ENCODE measurements around the gene NAV3.
A peak's percentile ranks its signal among the peaks of the same experiment; 100 is the strongest.

The NAV3 gene

DNA sequence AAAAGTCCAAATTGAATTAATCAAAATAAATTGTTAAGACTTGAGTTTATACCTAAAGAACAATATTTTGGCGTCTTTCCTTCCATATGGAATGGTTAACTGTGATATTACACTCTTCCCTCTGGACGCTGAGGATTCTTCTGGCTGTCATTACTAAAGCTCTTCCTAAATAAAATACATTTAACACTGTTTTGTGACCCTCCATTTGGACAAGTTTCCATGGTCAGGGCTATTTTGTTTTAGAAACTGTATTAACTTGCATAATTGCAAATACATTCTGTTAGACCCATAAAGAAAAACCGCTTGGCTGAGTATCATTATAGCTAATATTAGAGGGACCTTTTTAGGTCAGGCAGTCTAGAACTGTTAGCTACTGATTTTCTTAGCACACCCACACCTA, 87.4 kb downstream of the NAV3 start:
- no peak overlapping the region for H3K27ac ChIP-seq (ENCODE audit: low read depth, low read length)
- H3K4me1 ChIP-seq (ENCODE audit: control insufficient read depth in 5 of 5, insufficient read depth in 5 of 5, low read length in 5 of 5) = peaks cover 0 to 3% (median 0%) of the 10 kb centered on the region in 5 donors
- H3K4me3 ChIP-seq (ENCODE audit: low read depth in 1 of 5, low read length in 5 of 5) = no peak overlapping the region
- H3K27me3 ChIP-seq (ENCODE audit: control insufficient read depth in 5 of 5, insufficient read depth in 4 of 5, low read length in 5 of 5) = no peaks in the 10 kb centered on the region
- no peaks in the 10 kb centered on the region for H3K36me3 ChIP-seq (ENCODE audit: control insufficient read depth in 5 of 5, insufficient read depth in 5 of 5, low read length in 5 of 5)
- no peak overlapping the region for H3K9ac ChIP-seq (ENCODE audit: low read length in 5 of 5)
- H3K9me3 ChIP-seq (ENCODE audit: control insufficient read depth in 5 of 5, low read length in 5 of 5) = no peaks in the 10 kb centered on the region

DNA sequence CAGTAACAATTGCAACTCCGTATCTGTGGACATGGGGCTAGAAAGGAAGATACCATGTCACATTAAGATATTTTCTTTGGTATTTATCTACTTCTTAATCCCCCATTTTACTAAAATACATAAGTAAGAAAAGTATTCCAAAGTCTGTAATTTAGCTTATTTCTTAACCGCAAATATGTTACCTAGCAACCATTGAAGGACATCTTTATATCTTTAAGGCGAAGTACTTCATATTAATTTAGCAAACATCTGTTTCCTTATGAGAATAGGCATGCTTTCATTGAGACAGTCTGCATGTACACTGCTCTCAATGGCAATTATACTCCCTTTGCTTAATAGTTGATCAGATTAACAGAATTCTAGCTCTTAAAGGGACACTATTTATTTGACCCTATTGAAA, 88.8 kb downstream of the NAV3 start:
- H3K9me3 ChIP-seq (ENCODE audit: control insufficient read depth in 5 of 5, low read length in 5 of 5) = no peaks in the 10 kb centered on the region
- H3K9ac ChIP-seq (ENCODE audit: low read length in 5 of 5) = no peak overlapping the region
- no peaks in the 10 kb centered on the region for H3K36me3 ChIP-seq (ENCODE audit: control insufficient read depth in 5 of 5, insufficient read depth in 5 of 5, low read length in 5 of 5)
- no peak overlapping the region for H3K4me3 ChIP-seq (ENCODE audit: low read depth in 1 of 5, low read length in 5 of 5)
- H3K4me1 ChIP-seq (ENCODE audit: control insufficient read depth in 5 of 5, insufficient read depth in 5 of 5, low read length in 5 of 5) = peaks cover 0 to 3% (median 0%) of the 10 kb centered on the region in 5 donors
- H3K27ac ChIP-seq (ENCODE audit: low read depth, low read length) = no peak overlapping the region
- no peaks in the 10 kb centered on the region for H3K27me3 ChIP-seq (ENCODE audit: control insufficient read depth in 5 of 5, insufficient read depth in 4 of 5, low read length in 5 of 5)

- no peaks in the 10 kb centered on the region for H3K36me3 ChIP-seq (ENCODE audit: control insufficient read depth in 5 of 5, insufficient read depth in 5 of 5, low read length in 5 of 5)
- H3K27me3 ChIP-seq (ENCODE audit: control insufficient read depth in 5 of 5, insufficient read depth in 4 of 5, low read length in 5 of 5) = no peaks in the 10 kb centered on the region
- peaks cover 0 to 6% (median 3%) of the 10 kb centered on the region in 5 donors for H3K4me1 ChIP-seq (ENCODE audit: control insufficient read depth in 5 of 5, insufficient read depth in 5 of 5, low read length in 5 of 5)
- H3K9me3 ChIP-seq (ENCODE audit: control insufficient read depth in 5 of 5, low read length in 5 of 5) = no peaks in the 10 kb centered on the region
- H3K9ac ChIP-seq (ENCODE audit: low read length in 5 of 5) = no peak overlapping the region
- H3K27ac ChIP-seq (ENCODE audit: low read depth, low read length) = no peak overlapping the region
- H3K4me3 ChIP-seq (ENCODE audit: low read depth in 1 of 5, low read length in 5 of 5) = no peak overlapping the region
These were observed 93.2 kb downstream of the NAV3 start for GRCh38 chr12:77923882-77924281.

- H3K27ac ChIP-seq (ENCODE audit: low read depth, low read length) = no peak overlapping the region
- no peaks in the 10 kb centered on the region for H3K36me3 ChIP-seq (ENCODE audit: control insufficient read depth in 5 of 5, insufficient read depth in 5 of 5, low read length in 5 of 5)
- no peak overlapping the region for H3K4me3 ChIP-seq (ENCODE audit: low read depth in 1 of 5, low read length in 5 of 5)
These were observed 94.0 kb downstream of the NAV3 start for GRCh38 chr12:77924703-77925102.

DNA sequence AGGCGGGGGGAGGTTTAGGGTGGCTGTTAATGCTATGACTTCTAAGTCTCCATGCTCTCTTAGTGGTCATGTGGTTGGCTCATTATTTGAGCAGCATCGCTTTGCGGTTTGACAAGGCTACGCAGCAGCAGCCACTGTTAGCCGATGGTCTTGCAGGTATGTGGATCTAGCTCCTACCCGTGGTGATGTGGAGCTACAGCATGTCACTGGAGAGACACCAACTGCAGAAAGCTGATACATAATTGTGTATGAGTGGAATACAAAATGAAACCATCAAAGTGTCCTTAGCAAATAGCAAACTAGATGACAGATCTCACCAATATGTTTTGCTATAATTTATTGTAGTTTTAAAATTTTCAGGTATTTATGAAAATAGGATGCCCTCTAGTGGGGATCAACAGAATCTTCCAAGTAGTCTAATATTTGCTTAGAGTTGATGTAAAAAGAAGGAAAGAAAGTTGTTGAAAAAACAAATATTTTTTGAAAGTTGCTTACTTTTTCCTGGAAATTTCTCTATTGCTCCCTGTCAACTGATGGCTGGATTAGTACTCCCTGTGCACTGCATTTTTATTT, 94.9 kb downstream of the NAV3 start:
- H3K9ac ChIP-seq (ENCODE audit: low read length in 5 of 5) = no peak overlapping the region
- no peaks in the 10 kb centered on the region for H3K27me3 ChIP-seq (ENCODE audit: control insufficient read depth in 5 of 5, insufficient read depth in 4 of 5, low read length in 5 of 5)
- peaks cover 0 to 6% (median 3%) of the 10 kb centered on the region in 5 donors for H3K4me1 ChIP-seq (ENCODE audit: control insufficient read depth in 5 of 5, insufficient read depth in 5 of 5, low read length in 5 of 5)
- H3K36me3 ChIP-seq (ENCODE audit: control insufficient read depth in 5 of 5, insufficient read depth in 5 of 5, low read length in 5 of 5) = no peaks in the 10 kb centered on the region
- no peaks in the 10 kb centered on the region for H3K9me3 ChIP-seq (ENCODE audit: control insufficient read depth in 5 of 5, low read length in 5 of 5)
- no peak overlapping the region for H3K27ac ChIP-seq (ENCODE audit: low read depth, low read length)
- peak overlapping the region in 2 of 5 donors; percentile 17 to 33 for H3K4me3 ChIP-seq (ENCODE audit: low read depth in 1 of 5, low read length in 5 of 5)

More at GRCh38 chr12:77924703-77925102, 94.0 kb downstream of the NAV3 start:
- Histone ChIP-seq H3K9me3 (ENCODE audit: control insufficient read depth in 5 of 5, low read length in 5 of 5) (no peaks in the 10 kb centered on the region), H3K27me3 (ENCODE audit: control insufficient read depth in 5 of 5, insufficient read depth in 4 of 5, low read length in 5 of 5) (no peaks in the 10 kb centered on the region), H3K9ac (ENCODE audit: low read length in 5 of 5) (no peak overlapping the region), H3K4me1 (ENCODE audit: control insufficient read depth in 5 of 5, insufficient read depth in 5 of 5, low read length in 5 of 5) (peaks cover 0 to 6% (median 3%) of the 10 kb centered on the region in 5 donors)

DNA sequence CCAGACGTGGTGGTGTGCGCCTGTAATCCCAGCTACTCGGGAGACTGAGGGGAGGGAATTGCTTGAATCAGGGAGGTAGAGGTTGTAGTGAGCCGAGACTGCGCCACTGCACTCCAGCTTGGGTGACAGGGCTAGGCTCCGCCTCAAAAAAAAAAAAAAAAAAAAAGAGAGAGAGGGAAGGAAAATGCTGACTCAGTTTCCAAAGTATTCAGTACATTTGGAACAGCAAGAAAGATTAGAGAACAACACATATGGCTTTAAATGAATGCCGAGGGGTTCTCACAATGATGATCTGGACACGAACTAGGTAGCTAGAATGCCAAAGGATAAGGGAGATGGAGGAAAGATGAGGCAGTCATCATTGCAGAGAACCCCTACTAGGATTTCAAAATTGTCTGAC, 97.4 kb downstream of the NAV3 start:
- Histone ChIP-seq H3K4me3 (ENCODE audit: low read depth in 1 of 5, low read length in 5 of 5) (no peak overlapping the region), H3K9me3 (ENCODE audit: control insufficient read depth in 5 of 5, low read length in 5 of 5) (no peaks in the 10 kb centered on the region), H3K9ac (ENCODE audit: low read length in 5 of 5) (no peak overlapping the region), H3K36me3 (ENCODE audit: control insufficient read depth in 5 of 5, insufficient read depth in 5 of 5, low read length in 5 of 5) (no peaks in the 10 kb centered on the region), H3K27ac (ENCODE audit: low read depth, low read length) (no peak overlapping the region), H3K27me3 (ENCODE audit: control insufficient read depth in 5 of 5, insufficient read depth in 4 of 5, low read length in 5 of 5) (no peaks in the 10 kb centered on the region), H3K4me1 (ENCODE audit: control insufficient read depth in 5 of 5, insufficient read depth in 5 of 5, low read length in 5 of 5) (peaks cover 0 to 6% (median 3%) of the 10 kb centered on the region in 5 donors)

DNA sequence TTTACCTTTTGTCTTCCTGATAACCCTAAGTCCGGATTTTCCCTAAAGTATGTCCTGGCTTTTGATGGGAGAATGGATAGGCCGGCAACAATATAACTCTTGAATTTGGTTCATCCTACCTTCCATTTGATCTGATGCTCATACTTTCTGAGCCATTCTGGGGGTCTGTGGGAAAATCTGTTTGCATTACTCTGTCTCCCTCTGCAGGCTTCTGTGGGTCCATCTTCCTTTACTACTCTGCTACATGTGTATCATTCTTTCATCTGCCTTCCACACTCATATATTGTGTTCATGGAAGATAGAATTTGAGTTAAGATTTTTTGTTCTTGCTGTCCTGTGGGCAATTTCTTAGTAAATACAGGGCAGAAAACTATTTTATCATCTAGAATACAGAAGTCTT, 101.5 kb downstream of the NAV3 start:
- H3K4me3 ChIP-seq (ENCODE audit: low read depth in 1 of 5, low read length in 5 of 5) = no peak overlapping the region
- H3K36me3 ChIP-seq (ENCODE audit: control insufficient read depth in 5 of 5, insufficient read depth in 5 of 5, low read length in 5 of 5) = no peaks in the 10 kb centered on the region
- no peak overlapping the region for H3K9ac ChIP-seq (ENCODE audit: low read length in 5 of 5)
- H3K27me3 ChIP-seq (ENCODE audit: control insufficient read depth in 5 of 5, insufficient read depth in 4 of 5, low read length in 5 of 5) = no peaks in the 10 kb centered on the region
- no peak overlapping the region for H3K27ac ChIP-seq (ENCODE audit: low read depth, low read length)
- H3K4me1 ChIP-seq (ENCODE audit: control insufficient read depth in 5 of 5, insufficient read depth in 5 of 5, low read length in 5 of 5) = no peaks in the 10 kb centered on the region
- H3K9me3 ChIP-seq (ENCODE audit: control insufficient read depth in 5 of 5, low read length in 5 of 5) = no peaks in the 10 kb centered on the region

DNA sequence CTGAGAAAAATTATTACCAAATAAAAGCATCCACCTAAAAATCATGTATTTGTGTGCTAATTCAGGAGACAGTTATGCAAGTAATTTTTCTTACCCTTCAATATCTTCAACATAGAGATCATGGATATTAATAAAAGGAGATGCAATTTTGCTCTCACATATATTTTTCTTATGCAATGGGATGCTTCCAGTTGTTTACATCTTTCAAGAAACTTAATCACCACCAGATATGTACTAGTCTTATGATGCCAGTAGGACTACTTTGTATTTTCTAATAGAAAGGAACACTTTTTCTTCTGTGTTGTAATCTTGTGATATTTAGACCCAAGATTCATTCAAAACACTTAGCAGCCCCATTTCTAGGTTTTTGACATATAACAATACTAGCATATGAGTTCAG, 107.6 kb downstream of the NAV3 start:
- Histone ChIP-seq H3K27me3 (ENCODE audit: control insufficient read depth in 5 of 5, insufficient read depth in 4 of 5, low read length in 5 of 5) (no peaks in the 10 kb centered on the region), H3K9me3 (ENCODE audit: control insufficient read depth in 5 of 5, low read length in 5 of 5) (no peaks in the 10 kb centered on the region), H3K9ac (ENCODE audit: low read length in 5 of 5) (no peak overlapping the region), H3K4me1 (ENCODE audit: control insufficient read depth in 5 of 5, insufficient read depth in 5 of 5, low read length in 5 of 5) (peaks cover 0 to 15% (median 9%) of the 10 kb centered on the region in 5 donors), H3K36me3 (ENCODE audit: control insufficient read depth in 5 of 5, insufficient read depth in 5 of 5, low read length in 5 of 5) (no peaks in the 10 kb centered on the region), H3K27ac (ENCODE audit: low read depth, low read length) (no peak overlapping the region), H3K4me3 (ENCODE audit: low read depth in 1 of 5, low read length in 5 of 5) (no peak overlapping the region)

- Histone ChIP-seq H3K9ac (ENCODE audit: low read length in 5 of 5) (no peak overlapping the region), H3K9me3 (ENCODE audit: control insufficient read depth in 5 of 5, low read length in 5 of 5) (no peaks in the 10 kb centered on the region), H3K27me3 (ENCODE audit: control insufficient read depth in 5 of 5, insufficient read depth in 4 of 5, low read length in 5 of 5) (no peaks in the 10 kb centered on the region), H3K27ac (ENCODE audit: low read depth, low read length) (peak overlapping the region; percentile 15), H3K4me1 (ENCODE audit: control insufficient read depth in 5 of 5, insufficient read depth in 5 of 5, low read length in 5 of 5) (peaks cover 0 to 16% (median 9%) of the 10 kb centered on the region in 5 donors), H3K4me3 (ENCODE audit: low read depth in 1 of 5, low read length in 5 of 5) (no peak overlapping the region), H3K36me3 (ENCODE audit: control insufficient read depth in 5 of 5, insufficient read depth in 5 of 5, low read length in 5 of 5) (no peaks in the 10 kb centered on the region)
These were observed 109.3 kb downstream of the NAV3 start for GRCh38 chr12:77940011-77940423.

DNA sequence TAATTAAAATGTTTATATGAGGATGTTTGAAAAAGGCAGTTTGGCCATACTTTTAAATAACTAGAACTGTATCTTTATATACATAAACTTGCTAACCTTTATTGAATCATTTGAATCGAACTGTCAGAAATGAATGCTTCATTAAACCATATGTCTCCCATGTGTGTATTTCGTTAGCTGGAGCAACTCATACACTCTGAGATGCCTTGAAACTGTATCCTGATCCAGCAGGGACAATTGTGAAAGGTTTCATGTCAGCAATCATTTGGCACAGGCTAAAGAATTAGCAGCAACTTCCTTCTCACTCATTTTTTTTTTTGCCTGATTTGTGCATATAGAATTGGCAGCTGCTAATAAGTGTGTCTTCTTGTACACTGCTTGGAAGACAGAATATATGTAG, 109.9 kb downstream of the NAV3 start:
- Histone ChIP-seq H3K9me3 (ENCODE audit: control insufficient read depth in 5 of 5, low read length in 5 of 5) (no peaks in the 10 kb centered on the region), H3K27me3 (ENCODE audit: control insufficient read depth in 5 of 5, insufficient read depth in 4 of 5, low read length in 5 of 5) (no peaks in the 10 kb centered on the region), H3K36me3 (ENCODE audit: control insufficient read depth in 5 of 5, insufficient read depth in 5 of 5, low read length in 5 of 5) (no peaks in the 10 kb centered on the region), H3K4me3 (ENCODE audit: low read depth in 1 of 5, low read length in 5 of 5) (no peak overlapping the region), H3K4me1 (ENCODE audit: control insufficient read depth in 5 of 5, insufficient read depth in 5 of 5, low read length in 5 of 5) (peaks cover 0 to 16% (median 9%) of the 10 kb centered on the region in 5 donors), H3K27ac (ENCODE audit: low read depth, low read length) (peak overlapping the region; percentile 15), H3K9ac (ENCODE audit: low read length in 5 of 5) (no peak overlapping the region)
